A673 (cell line): ENCODE results near the gene TMEM74B. TPM values are rescaled to one million over a fixed set of nuclear protein-coding genes. Genes with fewer than 3 reads are reported as not detected.
A peak's percentile ranks its signal among the peaks of the same experiment; 100 is the strongest.

Source experiments
- BruUV-seq: library from RNA; stranded (reverse); fragments of 400-500 nt; replicated peaks from 2 replicates; lab custom pipeline; 2021; lab: Mats Ljungman, UMichigan
- CTCF ChIA-PET: fragments of 300-600 bp; sonication (Branson Sonifier 250); formaldehyde crosslinking; loops from one replicate; lab custom pipeline; 2022; ENCODE audit warnings: antibody characterized with exemption; lab: Charles Lee
- POLR2A ChIA-PET: fragments of 300-600 bp; sonication (Branson Sonifier 250); formaldehyde crosslinking; loops from one replicate; lab custom pipeline; 2022; ENCODE audit warnings: antibody characterized with exemption; ENCODE audit not compliant: low non-redundant PET; lab: Charles Lee
- DNase-seq: peaks from one replicate; pipeline ENCODE4 v3.0.0-alpha.2; 2015; ENCODE audit warnings: low spot score
- H3K27ac ChIP-seq: fragments of 200-600 bp; sonication (generic); 2 replicates; pipeline ENCODE4 v1.5.1; 2016; ENCODE audit warnings: mixed run types, low read depth, mild to moderate bottlenecking, mixed read lengths, antibody characterized with exemption, low read length; ENCODE audit not compliant: poor library complexity, severe bottlenecking
- H3K27me3 ChIP-seq: fragments of 200-600 bp; sonication (generic); replicated peaks from 2 replicates; pipeline ENCODE4 v1.6.1; 2017; ENCODE audit warnings: mixed run types, low read depth, mild to moderate bottlenecking, mixed read lengths, antibody characterized with exemption, low read length; ENCODE audit not compliant: insufficient read depth, poor library complexity
- H3K36me3 ChIP-seq: fragments of 200-600 bp; sonication (generic); 2 replicates; pipeline ENCODE4 v1.6.1; 2016; ENCODE audit warnings: mixed run types, mild to moderate bottlenecking, mixed read lengths, antibody characterized with exemption, low read length; ENCODE audit not compliant: insufficient read depth, poor library complexity, severe bottlenecking
- H3K4me1 ChIP-seq: fragments of 200-600 bp; sonication (generic); 2 replicates; pipeline ENCODE4 v1.6.1; 2017; ENCODE audit warnings: mixed run types, mild to moderate bottlenecking, mixed read lengths, antibody characterized with exemption, low read length; ENCODE audit not compliant: insufficient read depth, poor library complexity, severe bottlenecking
- H3K4me3 ChIP-seq: fragments of 200-600 bp; sonication (generic); 2 replicates; pipeline ENCODE4 v1.5.1; 2016; ENCODE audit warnings: low read depth, mixed run types, mild to moderate bottlenecking, mixed read lengths, low read length; ENCODE audit not compliant: poor library complexity, severe bottlenecking
- H3K9me3 ChIP-seq: fragments of 200-600 bp; sonication (generic); 2 replicates; pipeline ENCODE4 v1.6.1; 2016; ENCODE audit warnings: mixed run types, low read depth, mild to moderate bottlenecking, mixed read lengths, antibody characterized with exemption, low read length; ENCODE audit not compliant: poor library complexity, severe bottlenecking
- EZH2 ChIP-seq: fragments of 200-600 bp; sonication (generic); IDR thresholded peaks from 2 replicates; pipeline ENCODE4 v1.6.1; 2017; ENCODE audit warnings: borderline replicate concordance, low read depth, mild to moderate bottlenecking, mixed read lengths, antibody characterized with exemption, low read length; ENCODE audit not compliant: poor library complexity, severe bottlenecking
- intact Hi-C: fragments of 100-400 bp; cut with micrococcal nuclease; formaldehyde crosslinking; loops from one replicate; pipeline ENCODE4 v1.10.0; 2022; ENCODE audit not compliant: unreplicated experiment
- total RNA-seq: library from RNA; stranded (reverse); gene quantifications from 2 replicates; pipeline ENCODE4 v1.2.3, GENCODE V29; 2021
- TF ChIP-seq, protein P1 (sequence below): fragments of 300-800, 200-600 bp; sonication (generic); conservative IDR thresholded peaks from 2 replicates; pipeline ENCODE4 v1.5.1; 2017; ENCODE audit warnings: low read depth, mild to moderate bottlenecking, antibody characterized with exemption, low read length, moderate library complexity, mixed read lengths

Gene TMEM74B
- total RNA-seq, 1 experiment from 2014 or later = not detected

DNA sequence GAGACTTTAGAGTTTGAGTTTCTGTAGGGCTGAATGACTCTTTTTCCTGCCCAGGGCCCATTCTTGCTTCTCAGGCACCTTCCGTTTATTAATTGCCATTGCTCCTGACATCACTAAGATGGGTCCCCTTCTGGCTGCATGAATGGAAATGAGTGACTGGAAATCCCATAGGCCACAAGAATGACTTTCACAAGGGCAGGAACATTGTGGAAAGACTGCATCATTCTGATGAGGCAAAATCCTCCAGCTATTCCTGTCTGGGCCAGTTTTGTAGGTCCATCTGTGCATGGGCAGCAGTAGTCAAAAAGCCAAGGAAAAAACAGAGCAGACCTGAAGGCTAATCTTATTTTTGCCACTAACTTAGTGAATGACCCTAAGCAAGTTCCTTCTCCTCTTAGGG, 19.3 kb downstream of the TMEM74B start:
- Histone ChIP-seq H3K9me3 (no peaks in the 10 kb centered on the region), H3K27ac (no peak overlapping the region), H3K4me3 (no peak overlapping the region), H3K4me1 (no peaks in the 10 kb centered on the region), H3K36me3 (peaks cover 33% of the 10 kb centered on the region), H3K27me3 (no peaks in the 10 kb centered on the region)
- ChIA-PET CTCF (no interaction called here), POLR2A (no interaction called here)
- TF ChIP-seq, protein P1, sequence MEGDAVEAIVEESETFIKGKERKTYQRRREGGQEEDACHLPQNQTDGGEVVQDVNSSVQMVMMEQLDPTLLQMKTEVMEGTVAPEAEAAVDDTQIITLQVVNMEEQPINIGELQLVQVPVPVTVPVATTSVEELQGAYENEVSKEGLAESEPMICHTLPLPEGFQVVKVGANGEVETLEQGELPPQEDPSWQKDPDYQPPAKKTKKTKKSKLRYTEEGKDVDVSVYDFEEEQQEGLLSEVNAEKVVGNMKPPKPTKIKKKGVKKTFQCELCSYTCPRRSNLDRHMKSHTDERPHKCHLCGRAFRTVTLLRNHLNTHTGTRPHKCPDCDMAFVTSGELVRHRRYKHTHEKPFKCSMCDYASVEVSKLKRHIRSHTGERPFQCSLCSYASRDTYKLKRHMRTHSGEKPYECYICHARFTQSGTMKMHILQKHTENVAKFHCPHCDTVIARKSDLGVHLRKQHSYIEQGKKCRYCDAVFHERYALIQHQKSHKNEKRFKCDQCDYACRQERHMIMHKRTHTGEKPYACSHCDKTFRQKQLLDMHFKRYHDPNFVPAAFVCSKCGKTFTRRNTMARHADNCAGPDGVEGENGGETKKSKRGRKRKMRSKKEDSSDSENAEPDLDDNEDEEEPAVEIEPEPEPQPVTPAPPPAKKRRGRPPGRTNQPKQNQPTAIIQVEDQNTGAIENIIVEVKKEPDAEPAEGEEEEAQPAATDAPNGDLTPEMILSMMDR = no peak
- no peak for TF ChIP-seq EZH2
- no peak for DNase-seq
- BruUV-seq = no TSS peak
- intact Hi-C loops = no loop called here

DNA sequence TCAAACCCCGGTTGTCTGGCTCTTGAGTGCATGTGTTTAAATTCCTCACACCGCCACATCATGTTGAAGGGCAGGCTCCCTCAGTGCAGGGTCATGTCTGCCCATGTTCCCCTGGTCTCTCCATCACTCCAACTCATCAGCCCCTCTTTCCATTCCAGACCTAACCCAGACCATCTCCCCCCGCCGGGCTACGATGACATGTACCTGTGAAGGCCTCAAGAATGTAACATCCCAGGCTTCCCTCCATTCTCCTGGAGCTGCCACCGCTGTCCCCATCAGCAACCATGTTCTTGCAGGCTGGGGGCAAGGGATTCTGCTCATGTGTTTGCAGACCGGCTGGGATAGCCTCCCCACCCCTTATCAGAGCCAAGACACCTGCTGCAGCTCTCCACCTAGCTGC, 19.9 kb downstream of the TMEM74B start:
- ChIA-PET CTCF (no interaction called here), POLR2A (no interaction called here)
- intact Hi-C loops = no loop called here
- H3K4me3 ChIP-seq = no peak overlapping the region
- BruUV-seq = TSS peak; percentile 85
- no peak for TF ChIP-seq EZH2
- TF ChIP-seq, protein P1 = no peak
- DNase-seq = no peak
- no peaks in the 10 kb centered on the region for H3K27me3 ChIP-seq
- no peaks in the 10 kb centered on the region for H3K9me3 ChIP-seq
- H3K36me3 ChIP-seq = peaks cover 33% of the 10 kb centered on the region
- no peaks in the 10 kb centered on the region for H3K4me1 ChIP-seq
- no peak overlapping the region for H3K27ac ChIP-seq

DNA sequence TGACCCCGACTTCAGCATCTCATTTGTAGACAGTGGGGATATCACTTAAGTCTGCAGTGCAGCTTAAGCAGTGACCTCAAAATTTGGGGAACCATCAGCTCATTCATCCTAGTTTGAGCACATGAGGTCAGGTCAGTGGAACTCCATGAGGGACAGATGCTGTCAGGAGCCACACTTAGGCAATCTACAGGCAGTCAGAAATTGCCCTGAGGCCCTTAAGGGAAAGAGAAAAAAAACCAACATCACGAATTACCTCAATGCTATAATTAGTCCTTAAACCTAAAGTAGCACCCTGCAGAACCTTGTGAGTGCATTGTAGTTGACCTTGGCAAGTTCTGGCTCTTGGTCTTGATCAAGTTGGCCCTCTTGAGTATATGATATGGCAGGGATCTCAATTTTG, 21.1 kb downstream of the TMEM74B start:
- ChIA-PET CTCF (no interaction called here), POLR2A (no interaction called here)
- H3K4me3 ChIP-seq = no peak overlapping the region
- peaks cover 33% of the 10 kb centered on the region for H3K36me3 ChIP-seq
- no peaks in the 10 kb centered on the region for H3K9me3 ChIP-seq
- TF ChIP-seq, protein P1 = no peak
- TF ChIP-seq EZH2 = no peak
- H3K27me3 ChIP-seq = no peaks in the 10 kb centered on the region
- no peaks in the 10 kb centered on the region for H3K4me1 ChIP-seq
- no peak overlapping the region for H3K27ac ChIP-seq
- BruUV-seq = no TSS peak
- DNase-seq = no peak
- intact Hi-C loops = no loop called here
